Measurements from ENCODE around the gene JARID2. TPM values are rescaled to one million over a fixed set of nuclear protein-coding genes. Genes with fewer than 3 reads are reported as not detected.

JARID2 gene
- total RNA-seq, 1 donor from 2014 or later, result 38.9 TPM

DNA sequence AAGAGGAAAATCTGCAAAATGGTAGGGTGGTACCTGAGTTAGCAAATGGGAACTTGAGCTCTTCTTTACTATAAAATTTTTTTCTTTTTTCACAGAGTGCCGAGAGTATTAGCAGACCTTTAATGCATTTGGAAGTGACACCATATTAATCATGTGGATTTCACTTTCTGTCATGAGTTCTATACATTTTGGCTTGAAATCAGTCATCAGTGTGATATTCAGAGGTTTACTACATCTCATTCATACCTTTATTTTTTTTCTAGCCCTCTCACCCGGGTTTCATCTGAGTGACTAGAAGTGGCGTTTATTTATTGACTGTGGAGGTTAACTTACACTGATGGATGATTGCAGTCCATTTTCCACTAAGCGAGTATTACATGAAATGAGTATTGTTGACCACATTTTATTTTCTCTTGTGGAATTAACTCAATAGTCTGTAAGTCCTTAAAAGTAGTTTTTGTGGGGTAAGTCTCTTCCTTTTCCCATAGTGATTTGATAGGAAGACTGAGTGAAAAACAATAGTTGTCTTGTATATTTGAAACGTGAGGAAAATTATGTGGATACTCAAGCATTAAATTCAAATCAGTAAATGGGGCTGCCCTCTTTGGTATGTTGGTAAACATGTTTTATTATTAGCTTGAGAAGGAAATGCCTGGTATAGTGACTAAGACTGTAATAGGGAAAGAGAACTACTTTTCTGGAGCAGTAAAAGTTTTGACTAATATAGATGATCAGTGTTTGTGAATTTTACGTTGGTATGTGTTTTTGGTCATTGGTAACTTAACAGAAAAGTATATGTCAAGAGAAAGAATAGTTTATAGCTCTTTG, 55.5 kb downstream of the JARID2 start:
- Histone ChIP-seq H3K27ac (no peak overlapping the region), H3K4me2 (no peak overlapping the region), H4K20me1 (ENCODE audit: low read depth) (peaks cover 88% of the 10 kb centered on the region), H3K9me3 (ENCODE audit: low read depth) (no peaks in the 10 kb centered on the region), H3K27me3 (no peaks in the 10 kb centered on the region), H3K79me2 (ENCODE audit: low read depth) (peaks cover 100% of the 10 kb centered on the region), H3K9ac (no peak overlapping the region), H3K4me3 (no peak overlapping the region), H2AFZ (replicated peaks) (no peak overlapping the region), H3K4me1 (peaks cover 43% of the 10 kb centered on the region), H3K36me3 (no peaks in the 10 kb centered on the region), H3F3A (ENCODE audit: low read depth) (peaks cover 24% of the 10 kb centered on the region)
- DNase-seq (ENCODE audit: low spot score), result no peak
- Mint-ChIP-seq H3K27ac (no peak overlapping the region), H3K9me3 (peaks cover 5% of the 10 kb centered on the region), H3K36me3 (peaks cover 6% of the 10 kb centered on the region), H3K4me3 (no peak overlapping the region), H3K4me1 (peaks cover 54% of the 10 kb centered on the region), H3K27me3 (ENCODE audit: insufficient read depth, low read depth) (no peaks in the 10 kb centered on the region)
- TF ChIP-seq EZH2 (IDR thresholded peaks at IDR 0.05) (no peak), EZH2phosphoT487 (IDR thresholded peaks at IDR 0.05) (no peak)
- TF ChIP-seq, protein P1, sequence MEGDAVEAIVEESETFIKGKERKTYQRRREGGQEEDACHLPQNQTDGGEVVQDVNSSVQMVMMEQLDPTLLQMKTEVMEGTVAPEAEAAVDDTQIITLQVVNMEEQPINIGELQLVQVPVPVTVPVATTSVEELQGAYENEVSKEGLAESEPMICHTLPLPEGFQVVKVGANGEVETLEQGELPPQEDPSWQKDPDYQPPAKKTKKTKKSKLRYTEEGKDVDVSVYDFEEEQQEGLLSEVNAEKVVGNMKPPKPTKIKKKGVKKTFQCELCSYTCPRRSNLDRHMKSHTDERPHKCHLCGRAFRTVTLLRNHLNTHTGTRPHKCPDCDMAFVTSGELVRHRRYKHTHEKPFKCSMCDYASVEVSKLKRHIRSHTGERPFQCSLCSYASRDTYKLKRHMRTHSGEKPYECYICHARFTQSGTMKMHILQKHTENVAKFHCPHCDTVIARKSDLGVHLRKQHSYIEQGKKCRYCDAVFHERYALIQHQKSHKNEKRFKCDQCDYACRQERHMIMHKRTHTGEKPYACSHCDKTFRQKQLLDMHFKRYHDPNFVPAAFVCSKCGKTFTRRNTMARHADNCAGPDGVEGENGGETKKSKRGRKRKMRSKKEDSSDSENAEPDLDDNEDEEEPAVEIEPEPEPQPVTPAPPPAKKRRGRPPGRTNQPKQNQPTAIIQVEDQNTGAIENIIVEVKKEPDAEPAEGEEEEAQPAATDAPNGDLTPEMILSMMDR (IDR thresholded peaks at IDR 0.05), result no peak

DNA sequence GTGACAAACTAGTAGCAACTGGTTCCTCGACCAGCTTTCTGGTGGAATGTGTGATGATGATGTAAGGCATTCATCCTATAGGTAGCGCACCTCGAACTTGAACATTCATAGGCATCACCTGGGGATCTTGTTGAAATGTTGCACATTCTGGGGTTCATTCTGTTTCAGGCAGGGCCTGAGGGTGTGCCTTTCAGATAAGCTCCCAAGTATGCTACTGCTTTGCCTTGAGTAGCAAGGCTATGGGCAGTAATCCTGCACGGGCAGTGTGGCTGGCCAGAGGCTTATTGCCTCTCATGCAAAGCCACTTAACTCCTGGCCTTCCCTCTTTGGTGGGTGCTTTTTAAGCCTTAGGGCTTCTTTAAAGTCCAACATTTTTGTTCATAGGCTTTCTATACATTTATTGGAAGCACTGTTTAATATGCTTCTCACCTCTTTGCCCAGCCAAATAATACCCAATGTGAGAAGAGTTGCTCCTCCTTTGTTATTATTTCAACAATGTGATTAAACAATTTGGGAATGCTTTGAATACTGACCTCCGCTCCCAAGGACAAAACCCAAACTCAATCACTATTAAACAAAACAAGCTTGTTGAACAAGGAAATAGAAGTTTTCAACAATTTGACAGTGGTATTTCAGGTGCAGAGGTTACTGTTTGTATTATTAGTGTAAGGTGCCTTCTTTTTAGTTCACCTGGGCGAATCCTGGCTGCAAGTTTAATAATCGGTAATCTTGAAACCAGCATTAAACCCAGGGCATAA, 57.5 kb downstream of the JARID2 start:
- H2AFZ ChIP-seq (replicated peaks), result no peak overlapping the region
- H3K79me2 ChIP-seq (ENCODE audit: low read depth), result peaks cover 100% of the 10 kb centered on the region
- Mint-ChIP-seq H3K4me1 (peaks cover 68% of the 10 kb centered on the region), H3K4me3 (no peak overlapping the region), H3K27me3 (ENCODE audit: insufficient read depth, low read depth) (no peaks in the 10 kb centered on the region), H3K36me3 (peaks cover 5% of the 10 kb centered on the region), H3K27ac (no peak overlapping the region), H3K9me3 (no peaks in the 10 kb centered on the region)
- no peak overlapping the region for H3K4me2 ChIP-seq
- H3K27me3 ChIP-seq, result no peaks in the 10 kb centered on the region
- peaks cover 55% of the 10 kb centered on the region for H3K4me1 ChIP-seq
- no peaks in the 10 kb centered on the region for H3K9me3 ChIP-seq (ENCODE audit: low read depth)
- peaks cover 24% of the 10 kb centered on the region for H3F3A ChIP-seq (ENCODE audit: low read depth)
- peaks cover 96% of the 10 kb centered on the region for H4K20me1 ChIP-seq (ENCODE audit: low read depth)
- TF ChIP-seq EZH2phosphoT487 (IDR thresholded peaks at IDR 0.05), result no peak
- TF ChIP-seq, protein P1 (IDR thresholded peaks at IDR 0.05), result no peak
- no peaks in the 10 kb centered on the region for H3K36me3 ChIP-seq
- H3K27ac ChIP-seq, result no peak overlapping the region
- no peak overlapping the region for H3K9ac ChIP-seq
- DNase-seq (ENCODE audit: low spot score), result peak; percentile 65
- H3K4me3 ChIP-seq, result no peak overlapping the region

DNA sequence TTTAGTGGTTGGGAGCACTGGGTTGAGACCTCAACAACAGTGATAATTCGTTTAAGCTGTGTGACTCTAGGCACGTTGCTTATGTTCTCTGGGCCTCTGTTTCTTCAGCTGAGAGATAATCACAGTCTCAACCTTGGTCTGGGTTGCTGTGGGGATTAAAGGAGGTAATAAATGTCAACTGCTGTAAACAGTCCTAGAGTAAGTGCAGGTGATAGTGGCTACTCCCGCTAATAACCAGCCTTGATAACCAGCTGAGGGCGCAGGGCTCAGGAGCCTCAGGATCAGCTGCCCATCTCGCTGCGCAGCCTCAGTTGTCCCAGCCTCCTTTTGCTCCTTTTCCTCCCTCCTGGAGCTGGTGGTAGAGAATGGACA, 58.0 kb downstream of the JARID2 start:
- no peaks in the 10 kb centered on the region for H3K9me3 Mint-ChIP-seq
- no peak overlapping the region for H3K4me3 Mint-ChIP-seq
- Histone ChIP-seq H3K4me3 (no peak overlapping the region), H2AFZ (replicated peaks) (no peak overlapping the region), H3K36me3 (no peaks in the 10 kb centered on the region), H3K79me2 (ENCODE audit: low read depth) (peaks cover 100% of the 10 kb centered on the region), H3K4me2 (no peak overlapping the region), H3F3A (ENCODE audit: low read depth) (peaks cover 24% of the 10 kb centered on the region), H3K9me3 (ENCODE audit: low read depth) (no peaks in the 10 kb centered on the region), H3K27ac (no peak overlapping the region), H3K27me3 (no peaks in the 10 kb centered on the region), H3K4me1 (peaks cover 61% of the 10 kb centered on the region), H4K20me1 (ENCODE audit: low read depth) (peaks cover 96% of the 10 kb centered on the region), H3K9ac (no peak overlapping the region)
- peaks cover 4% of the 10 kb centered on the region for H3K36me3 Mint-ChIP-seq
- H3K27ac Mint-ChIP-seq, result no peak overlapping the region
- no peak for DNase-seq (ENCODE audit: low spot score)
- TF ChIP-seq, protein P1 (IDR thresholded peaks at IDR 0.05), result no peak
- no peak for TF ChIP-seq EZH2phosphoT487 (IDR thresholded peaks at IDR 0.05)
- no peak for TF ChIP-seq EZH2 (IDR thresholded peaks at IDR 0.05)
- no peaks in the 10 kb centered on the region for H3K27me3 Mint-ChIP-seq (ENCODE audit: insufficient read depth, low read depth)
- peaks cover 72% of the 10 kb centered on the region for H3K4me1 Mint-ChIP-seq
